ENCODE data around the gene SLC30A2. TPM values are rescaled to one million over a fixed set of nuclear protein-coding genes. Genes with fewer than 3 reads are reported as not detected.

SLC30A2 gene
- 0.42 TPM in 1 of 2 replicates, not detected in the other for total RNA-seq (2011; cell fraction: chromatin; rRNA removed; ENCODE audit: low replicate concordance)
- 0.33 and 0.53 TPM in 2 replicates for total RNA-seq (2011; cell fraction: nucleolus; rRNA removed)
- 0.51 TPM in 1 of 2 replicates, not detected in the other for total RNA-seq (2011; cell fraction: nucleoplasm; rRNA removed)
- total RNA-seq (2014; rRNA removed) (0.18 TPM in 1 of 2 replicates, not detected in the other), total RNA-seq (2014; rRNA removed; fragmentation: Illumina TruSeq; extraction: Trizol) (not detected in 2 replicates), total RNA-seq (2015; rRNA removed; fragmentation: Illumina TruSeq; extraction: Trizol) (not detected in 2 replicates), total RNA-seq (2021) (0.11 and 0.13 TPM in 2 replicates), polyA plus RNA-seq (2011; rRNA removed) (0.07 and 0.08 TPM in 2 replicates), polyA plus RNA-seq (2014; fragmentation: Illumina TruSeq; extraction: Trizol) (0.07 TPM in 1 of 2 replicates, not detected in the other), polyA plus RNA-seq (2014; fragmentation: Nextera tagmentation; extraction: Ambion mirVana) (under 1 TPM; 0.01 to 0.06 TPM), polyA plus RNA-seq (2014; rRNA removed) (0.03 TPM in 1 of 2 replicates, not detected in the other), polyA minus RNA-seq (2011; rRNA and poly(A)+ RNA removed) (0.21 TPM in 1 of 2 replicates, not detected in the other), Bru-seq, nascent RNA (percentile 32 among the genes with signal in this experiment), BruChase-seq, experiment 1, labeled RNA remaining after a 2-hour chase (not detected), BruChase-seq, experiment 2, labeled RNA remaining after a 6-hour chase (percentile 20 among the genes with signal in this experiment)
- 0.19 and 0.22 TPM in 2 replicates for polyA plus RNA-seq (2011; cell fraction: cytosol; rRNA removed)
- polyA plus RNA-seq (2011; cell fraction: nucleus; rRNA removed): 0.10 TPM in 2 replicates
- 0.03 and 0.32 TPM in 2 replicates for polyA plus RNA-seq (2012)
- polyA minus RNA-seq (2011; cell fraction: cytosol; rRNA and poly(A)+ RNA removed): not detected in 2 replicates
- polyA minus RNA-seq (2011; cell fraction: nucleus; rRNA and poly(A)+ RNA removed): 0.13 TPM in 1 of 2 replicates, not detected in the other
- long read RNA-seq, experiment 1, partial matches to known transcripts: 1 of 1 reads
- long read RNA-seq, experiment 1, other reads (novel, unspliced or antisense): 0 of 1 reads
- long read RNA-seq, experiment 2: 0 reads
- long read RNA-seq, experiment 3: 0 reads

- FAIRE-seq (no peak), DNase-seq (ENCODE audit: extremely low read depth in 1 of 4, low spot score in 3 of 4) (peak in 2 of 4 experiments; percentile 46 to 55), ATAC-seq (peak; percentile 9)
- Histone ChIP-seq H3K4me1 (replicated peaks in 1 of 2; ENCODE audit: control insufficient read depth in 2 of 2, insufficient read depth in 2 of 2, low read length in 2 of 2) (peaks cover 36 to 45% of the 10 kb centered on the region in 2 experiments), H4K20me1 (replicated peaks; ENCODE audit: control insufficient read depth, insufficient read depth, low read length) (no peaks in the 10 kb centered on the region), H3K9me1 (ENCODE audit: control insufficient read depth, insufficient read depth, low read length) (no peaks in the 10 kb centered on the region), H3K36me3 (ENCODE audit: control insufficient read depth, insufficient read depth, low read length) (no peaks in the 10 kb centered on the region), H3K4me3 (no peak within 1 kb of the TSS), H3K27ac (ENCODE audit: extremely low read depth, low read depth, low read length) (no peak within 1 kb of the TSS), H3K9ac (ENCODE audit: insufficient read depth in 1 of 2, low read depth in 2 of 2, low read length in 2 of 2) (peak within 1 kb of the TSS in 1 of 2 experiments; percentile 85; a peak in 2 of 4 replicates), H3K79me2 (ENCODE audit: control insufficient read depth, insufficient read depth, low read length) (no peaks in the 10 kb centered on the region), H3K9me3 (replicated peaks; ENCODE audit: control insufficient read depth, insufficient read depth, low read depth, low read length) (no peaks in the 10 kb centered on the region), H3K4me2 (ENCODE audit: insufficient read depth, low read length) (no peak within 1 kb of the TSS; the same call in 1 of the 2 replicates), H2AFZ (ENCODE audit: low read depth, low read length) (peak within 1 kb of the TSS; percentile 75), H3K27me3 (ENCODE audit: control insufficient read depth in 2 of 2, insufficient read depth in 2 of 2, low read length in 2 of 2) (no peaks in the 10 kb centered on the region)
- in situ Hi-C loops (cut with MboI) (no loop called here), intact Hi-C loops (cut with micrococcal nuclease) (no loop called here)
- BruUV-seq (replicated peaks): no TSS peak
- ChIA-PET CTCF (ENCODE audit: low intra/inter-chr PET ratio) (no interaction called here), POLR2A (interaction anchor here (0.5 to 3.9 kb wide), 3 partner anchors 10 to 119 kb away, joined by 3 to 23 read pairs (median 3); no protein-coding TSS in a partner anchor)
- WGBS (ENCODE audit: insufficient coverage, low coverage, missing lambda C conversion rate): 66% methylated on average over 34 of the region's 62 CpGs
- TF ChIP-seq, protein P1, sequence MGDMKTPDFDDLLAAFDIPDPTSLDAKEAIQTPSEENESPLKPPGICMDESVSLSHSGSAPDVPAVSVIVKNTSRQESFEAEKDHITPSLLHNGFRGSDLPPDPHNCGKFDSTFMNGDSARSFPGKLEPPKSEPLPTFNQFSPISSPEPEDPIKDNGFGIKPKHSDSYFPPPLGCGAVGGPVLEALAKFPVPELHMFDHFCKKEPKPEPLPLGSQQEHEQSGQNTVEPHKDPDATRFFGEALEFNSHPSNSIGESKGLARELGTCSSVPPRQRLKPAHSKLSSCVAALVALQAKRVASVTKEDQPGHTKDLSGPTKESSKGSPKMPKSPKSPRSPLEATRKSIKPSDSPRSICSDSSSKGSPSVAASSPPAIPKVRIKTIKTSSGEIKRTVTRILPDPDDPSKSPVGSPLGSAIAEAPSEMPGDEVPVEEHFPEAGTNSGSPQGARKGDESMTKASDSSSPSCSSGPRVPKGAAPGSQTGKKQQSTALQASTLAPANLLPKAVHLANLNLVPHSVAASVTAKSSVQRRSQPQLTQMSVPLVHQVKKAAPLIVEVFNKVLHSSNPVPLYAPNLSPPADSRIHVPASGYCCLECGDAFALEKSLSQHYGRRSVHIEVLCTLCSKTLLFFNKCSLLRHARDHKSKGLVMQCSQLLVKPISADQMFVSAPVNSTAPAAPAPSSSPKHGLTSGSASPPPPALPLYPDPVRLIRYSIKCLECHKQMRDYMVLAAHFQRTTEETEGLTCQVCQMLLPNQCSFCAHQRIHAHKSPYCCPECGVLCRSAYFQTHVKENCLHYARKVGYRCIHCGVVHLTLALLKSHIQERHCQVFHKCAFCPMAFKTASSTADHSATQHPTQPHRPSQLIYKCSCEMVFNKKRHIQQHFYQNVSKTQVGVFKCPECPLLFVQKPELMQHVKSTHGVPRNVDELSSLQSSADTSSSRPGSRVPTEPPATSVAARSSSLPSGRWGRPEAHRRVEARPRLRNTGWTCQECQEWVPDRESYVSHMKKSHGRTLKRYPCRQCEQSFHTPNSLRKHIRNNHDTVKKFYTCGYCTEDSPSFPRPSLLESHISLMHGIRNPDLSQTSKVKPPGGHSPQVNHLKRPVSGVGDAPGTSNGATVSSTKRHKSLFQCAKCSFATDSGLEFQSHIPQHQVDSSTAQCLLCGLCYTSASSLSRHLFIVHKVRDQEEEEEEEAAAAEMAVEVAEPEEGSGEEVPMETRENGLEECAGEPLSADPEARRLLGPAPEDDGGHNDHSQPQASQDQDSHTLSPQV (IDR thresholded peaks at IDR 0.05): peak; percentile 39; the same call in 1 of the 2 replicates
- TF ChIP-seq ZBTB33 (CRISPR knock-in tag; IDR thresholded peaks at IDR 0.05): peak; percentile 99
- peak; percentile 23 to 42 for TF ChIP-seq E2F6 (IDR thresholded peaks at IDR 0.05; ENCODE audit: borderline replicate concordance in 1 of 2, extremely low read depth in 1 of 2, insufficient read depth in 1 of 2, insufficient read length in 1 of 2, low read depth in 1 of 2, low read length in 1 of 2, poor library complexity in 1 of 2, severe bottlenecking in 1 of 2)
- no peak for TF ChIP-seq HNRNPUL1 (IDR thresholded peaks at IDR 0.05; ENCODE audit: low read length)
- no peak for TF ChIP-seq DPF2 (IDR thresholded peaks at IDR 0.05)
- TF ChIP-seq RBFOX2 (IDR thresholded peaks at IDR 0.05; ENCODE audit: low read depth, low read length): peak; percentile 29; the same call in 1 of the 2 replicates
- no peak for TF ChIP-seq ESRRB (CRISPR knock-in tag; IDR thresholded peaks at IDR 0.05; ENCODE audit: borderline replicate concordance)
- TF ChIP-seq TBL1XR1 (IDR thresholded peaks at IDR 0.05; ENCODE audit: low read length in 2 of 2): no peak
- no peak for TF ChIP-seq POLR2G (IDR thresholded peaks at IDR 0.05; ENCODE audit: low read depth, low read length)
Measured at GRCh38 chr1:26045722-26046245, at the start of gene SLC30A2. Gene SLC30A2, minus strand, starts transcription at chr1:26046118. Its CDS starts 222 bp downstream, at chr1:26045896.
